ENCODE data around the gene CHMP4B. TPM values are rescaled to one million over a fixed set of nuclear protein-coding genes. Genes with fewer than 3 reads are reported as not detected.

The CHMP4B gene
- total RNA-seq, 1 experiment from 2014 or later: 87.5 TPM

- BruUV-seq (replicated peaks): no TSS peak
- POLR2A ChIA-PET: no interaction called here
- H3K9me3 ChIP-seq (ENCODE audit: control insufficient read depth, insufficient read depth, low read depth, low read length): no peaks in the 10 kb centered on the region
- DNase-seq (ENCODE audit: low read depth, low spot score): no peak
- intact Hi-C loops (cut with micrococcal nuclease; ENCODE audit: unreplicated experiment): no loop called here
- no peak overlapping the region for H3K4me3 ChIP-seq (ENCODE audit: low read depth in 2 of 2, low read length in 2 of 2)
- H3K27ac ChIP-seq (ENCODE audit: low read length): no peak overlapping the region
- ATAC-seq: no peak
- 0 out of 2 replicates have a peak, but pooled peaks cover 2% of the 10 kb centered on the region for H3K27me3 ChIP-seq (ENCODE audit: control insufficient read depth, insufficient read depth, low read length)
- peaks cover 3% of the 10 kb centered on the region; the same call in 1 of the 2 replicates for H3K4me1 ChIP-seq (ENCODE audit: control insufficient read depth, insufficient read depth, low read length)
- CTCF ChIA-PET: interaction anchor here (0.7 kb wide), 1 partner anchor 212 kb away, joined by 3 read pairs; no protein-coding TSS in a partner anchor
- in situ Hi-C loops (cut with HindIII; ENCODE audit: low pct_unique_long_range_greater_than_20kb, low sequenced_read_pairs): no loop called here
- H3K36me3 ChIP-seq (ENCODE audit: control insufficient read depth, insufficient read depth, low read length): no peaks in the 10 kb centered on the region
- TF ChIP-seq, protein P1, sequence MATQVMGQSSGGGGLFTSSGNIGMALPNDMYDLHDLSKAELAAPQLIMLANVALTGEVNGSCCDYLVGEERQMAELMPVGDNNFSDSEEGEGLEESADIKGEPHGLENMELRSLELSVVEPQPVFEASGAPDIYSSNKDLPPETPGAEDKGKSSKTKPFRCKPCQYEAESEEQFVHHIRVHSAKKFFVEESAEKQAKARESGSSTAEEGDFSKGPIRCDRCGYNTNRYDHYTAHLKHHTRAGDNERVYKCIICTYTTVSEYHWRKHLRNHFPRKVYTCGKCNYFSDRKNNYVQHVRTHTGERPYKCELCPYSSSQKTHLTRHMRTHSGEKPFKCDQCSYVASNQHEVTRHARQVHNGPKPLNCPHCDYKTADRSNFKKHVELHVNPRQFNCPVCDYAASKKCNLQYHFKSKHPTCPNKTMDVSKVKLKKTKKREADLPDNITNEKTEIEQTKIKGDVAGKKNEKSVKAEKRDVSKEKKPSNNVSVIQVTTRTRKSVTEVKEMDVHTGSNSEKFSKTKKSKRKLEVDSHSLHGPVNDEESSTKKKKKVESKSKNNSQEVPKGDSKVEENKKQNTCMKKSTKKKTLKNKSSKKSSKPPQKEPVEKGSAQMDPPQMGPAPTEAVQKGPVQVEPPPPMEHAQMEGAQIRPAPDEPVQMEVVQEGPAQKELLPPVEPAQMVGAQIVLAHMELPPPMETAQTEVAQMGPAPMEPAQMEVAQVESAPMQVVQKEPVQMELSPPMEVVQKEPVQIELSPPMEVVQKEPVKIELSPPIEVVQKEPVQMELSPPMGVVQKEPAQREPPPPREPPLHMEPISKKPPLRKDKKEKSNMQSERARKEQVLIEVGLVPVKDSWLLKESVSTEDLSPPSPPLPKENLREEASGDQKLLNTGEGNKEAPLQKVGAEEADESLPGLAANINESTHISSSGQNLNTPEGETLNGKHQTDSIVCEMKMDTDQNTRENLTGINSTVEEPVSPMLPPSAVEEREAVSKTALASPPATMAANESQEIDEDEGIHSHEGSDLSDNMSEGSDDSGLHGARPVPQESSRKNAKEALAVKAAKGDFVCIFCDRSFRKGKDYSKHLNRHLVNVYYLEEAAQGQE (IDR thresholded peaks at IDR 0.05; ENCODE audit: insufficient read depth in 1 of 2, low read depth in 2 of 2, low read length in 1 of 2): no peak
- TF ChIP-seq TCF7L2 (IDR thresholded peaks at IDR 0.05; ENCODE audit: low read depth, low read length) (no peak), POLR2AphosphoS5 (IDR thresholded peaks at IDR 0.05; ENCODE audit: low read depth, low read length) (no peak)
- TF ChIP-seq, protein P2, sequence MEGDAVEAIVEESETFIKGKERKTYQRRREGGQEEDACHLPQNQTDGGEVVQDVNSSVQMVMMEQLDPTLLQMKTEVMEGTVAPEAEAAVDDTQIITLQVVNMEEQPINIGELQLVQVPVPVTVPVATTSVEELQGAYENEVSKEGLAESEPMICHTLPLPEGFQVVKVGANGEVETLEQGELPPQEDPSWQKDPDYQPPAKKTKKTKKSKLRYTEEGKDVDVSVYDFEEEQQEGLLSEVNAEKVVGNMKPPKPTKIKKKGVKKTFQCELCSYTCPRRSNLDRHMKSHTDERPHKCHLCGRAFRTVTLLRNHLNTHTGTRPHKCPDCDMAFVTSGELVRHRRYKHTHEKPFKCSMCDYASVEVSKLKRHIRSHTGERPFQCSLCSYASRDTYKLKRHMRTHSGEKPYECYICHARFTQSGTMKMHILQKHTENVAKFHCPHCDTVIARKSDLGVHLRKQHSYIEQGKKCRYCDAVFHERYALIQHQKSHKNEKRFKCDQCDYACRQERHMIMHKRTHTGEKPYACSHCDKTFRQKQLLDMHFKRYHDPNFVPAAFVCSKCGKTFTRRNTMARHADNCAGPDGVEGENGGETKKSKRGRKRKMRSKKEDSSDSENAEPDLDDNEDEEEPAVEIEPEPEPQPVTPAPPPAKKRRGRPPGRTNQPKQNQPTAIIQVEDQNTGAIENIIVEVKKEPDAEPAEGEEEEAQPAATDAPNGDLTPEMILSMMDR (IDR thresholded peaks at IDR 0.05): no peak
Observed at GRCh38 chr20:33902011-33902410, 90.9 kb downstream of the CHMP4B start.

Other genes with a start within 250 kb of the CHMP4B start
- gene C20orf144, start 149.0 kb upstream of the CHMP4B start, total RNA-seq (2021; ENCODE audit: unreplicated experiment): not detected
- not detected for gene ACTL10, start 144.4 kb upstream of the CHMP4B start, total RNA-seq (2021; ENCODE audit: unreplicated experiment)
- 46.4 TPM for gene NECAB3, start 136.9 kb upstream of the CHMP4B start, total RNA-seq (2021; ENCODE audit: unreplicated experiment)
- gene E2F1, start 125.0 kb upstream of the CHMP4B start, total RNA-seq (2021; ENCODE audit: unreplicated experiment): 64.2 TPM
- gene PXMP4, start 91.0 kb upstream of the CHMP4B start, total RNA-seq (2021; ENCODE audit: unreplicated experiment): 12.0 TPM
- 7.7 TPM for gene ZNF341, start 79.4 kb upstream of the CHMP4B start, total RNA-seq (2021; ENCODE audit: unreplicated experiment)
- gene RALY, start 182.6 kb downstream of the CHMP4B start, total RNA-seq (2021; ENCODE audit: unreplicated experiment): 164 TPM